ENCODE measurements around the gene RBM33. TPM values are rescaled to one million over a fixed set of nuclear protein-coding genes. Genes with fewer than 3 reads are reported as not detected.

Gene RBM33
- total and polyA plus RNA-seq, 9 of the 15 experiments (the other 6 are each of a cell fraction or from before 2014, with no cell fraction given): 4.4 to 80.7 (median 27.3) TPM

GRCh38 chr7:155648752-155649339 lies 4.4 kb downstream of the RBM33 start:
- BruUV-seq (replicated peaks): no TSS peak
- 58% methylated on average over 3 of the region's 3 CpGs for WGBS (ENCODE audit: insufficient coverage, low coverage, missing lambda C conversion rate)
- TF ChIP-seq EGR1 (conservative IDR thresholded peaks at IDR 0.05) (0 out of 2 replicates have a peak, but pooled peaks have one; percentile 12), GTF2E2 (tag; IDR thresholded peaks at IDR 0.05) (0 out of 2 replicates have a peak, but pooled peaks have one; percentile 46), ZNF280A (IDR thresholded peaks at IDR 0.05; ENCODE audit: low read depth, partially characterized antibody) (peak; percentile 97), ZNF280B (CRISPR knock-in tag; IDR thresholded peaks at IDR 0.05) (peak; percentile 63; the same call in 1 of the 2 replicates), CBX5 (IDR thresholded peaks at IDR 0.05; ENCODE audit: borderline replicate concordance, low read depth) (peak; percentile 95), HLTF (IDR thresholded peaks at IDR 0.05) (0 out of 2 replicates have a peak, but pooled peaks have one; percentile 44), PATZ1 (CRISPR knock-in tag; IDR thresholded peaks at IDR 0.05; ENCODE audit: borderline replicate concordance) (no peak), ZNF512 (tag; IDR thresholded peaks at IDR 0.05) (peak; percentile 39; the same call in 1 of the 2 replicates), CHAMP1 (IDR thresholded peaks at IDR 0.05) (peak; percentile 79), JUND (IDR thresholded peaks at IDR 0.05; ENCODE audit: borderline replicate concordance, low read depth, low read length) (no peak), JUND (tag; IDR thresholded peaks at IDR 0.05; ENCODE audit: borderline replicate concordance, low read depth, low read length) (0 out of 3 replicates have a peak, but pooled peaks have one; percentile 18), TRIM28 (IDR thresholded peaks at IDR 0.05) (peak; percentile 99)

More at GRCh38 chr7:155648752-155649339, 4.4 kb downstream of the RBM33 start:
- Histone ChIP-seq H3K79me2 (ENCODE audit: control insufficient read depth, insufficient read depth, low read length) (peaks cover 100% of the 10 kb centered on the region), H3K36me3 (ENCODE audit: control insufficient read depth, insufficient read depth, low read length) (peaks cover 44% of the 10 kb centered on the region), H3K27me3 (ENCODE audit: control insufficient read depth in 2 of 2, insufficient read depth in 2 of 2, low read length in 2 of 2) (no peaks in the 10 kb centered on the region), H3K4me3 (no peak overlapping the region), H3K4me1 (replicated peaks in 1 of 2; ENCODE audit: control insufficient read depth in 2 of 2, insufficient read depth in 2 of 2, low read length in 2 of 2) (peaks cover 6 to 9% of the 10 kb centered on the region in 2 experiments; a peak in 4 of 5 replicates), H3K4me2 (ENCODE audit: insufficient read depth, low read length) (no peak overlapping the region), H3K27ac (ENCODE audit: extremely low read depth, low read depth, low read length) (no peak overlapping the region), H3K9me3 (replicated peaks; ENCODE audit: control insufficient read depth, insufficient read depth, low read depth, low read length) (peaks cover 22% of the 10 kb centered on the region), H3K9ac (ENCODE audit: insufficient read depth in 1 of 2, low read depth in 2 of 2, low read length in 2 of 2) (no peak overlapping the region), H2AFZ (ENCODE audit: low read depth, low read length) (no peak overlapping the region), H3K9me1 (ENCODE audit: control insufficient read depth, insufficient read depth, low read length) (no peaks in the 10 kb centered on the region), H4K20me1 (replicated peaks; ENCODE audit: control insufficient read depth, insufficient read depth, low read length) (peaks cover 8% of the 10 kb centered on the region)
- DNase-seq (ENCODE audit: extremely low read depth in 1 of 4, low spot score in 3 of 4) (no peak), FAIRE-seq (no peak), ATAC-seq (no peak)
- ChIA-PET POLR2A (interaction anchor here (1.0 to 2.2 kb wide), 5 partner anchors 9 to 32 kb away, joined by 4 to 7 read pairs (median 5); no protein-coding TSS in a partner anchor), CTCF (ENCODE audit: low intra/inter-chr PET ratio) (no interaction called here)
- in situ Hi-C loops (cut with MboI): no loop called here
- intact Hi-C loops (cut with micrococcal nuclease): no loop called here

Measured in K562 (cell line).